Karpas-422 (cell line): ENCODE data around the gene ALPK3. TPM values are rescaled to one million over a fixed set of nuclear protein-coding genes. Genes with fewer than 3 reads are reported as not detected.

Experiments used
- DNase-seq: peaks from one replicate; pipeline ENCODE4 v3.0.0-alpha.2; 2015
- H2AFZ ChIP-seq: fragments of 200-600 bp; sonication (generic); 2 replicates; pipeline ENCODE4 v1.6.1; 2014; ENCODE audit warnings: antibody characterized with exemption, low read length, mixed read lengths
- H3K27ac ChIP-seq: fragments of 200-600 bp; sonication (generic); 2 replicates; pipeline ENCODE4 v1.5.1; 2014; ENCODE audit warnings: mild to moderate bottlenecking, low read length, moderate library complexity
- H3K27me3 ChIP-seq: fragments of 200-600 bp; sonication (generic); 2 replicates; pipeline ENCODE4 v1.6.1; 2014; ENCODE audit warnings: low read length, mixed read lengths
- H3K36me3 ChIP-seq: fragments of 200-600 bp; sonication (generic); 2 replicates; pipeline ENCODE4 v1.6.1; 2014; ENCODE audit warnings: low read length, mixed read lengths; ENCODE audit not compliant: insufficient read depth
- H3K4me1 ChIP-seq: fragments of 200-600 bp; sonication (generic); 2 replicates; pipeline ENCODE4 v1.6.1; 2014; ENCODE audit warnings: mild to moderate bottlenecking, low read length, mixed read lengths
- H3K4me2 ChIP-seq: fragments of 200-600 bp; sonication (generic); 2 replicates; pipeline ENCODE4 v1.6.1; 2014; ENCODE audit warnings: low read length, low read depth, mild to moderate bottlenecking; ENCODE audit not compliant: poor library complexity, severe bottlenecking
- H3K4me3 ChIP-seq: fragments of 200-600 bp; sonication (generic); 2 replicates; pipeline ENCODE4 v1.5.1; 2014; ENCODE audit warnings: mild to moderate bottlenecking, antibody characterized with exemption, low read length, mixed read lengths
- H3K79me2 ChIP-seq: fragments of 200-600 bp; sonication (generic); 2 replicates; pipeline ENCODE4 v1.6.1; 2014; ENCODE audit warnings: mild to moderate bottlenecking, low read length, mixed read lengths
- H3K9ac ChIP-seq: fragments of 200-600 bp; sonication (generic); 2 replicates; pipeline ENCODE4 v1.6.0; 2014; ENCODE audit warnings: low read length
- H3K9me2 ChIP-seq: fragments of 200-600 bp; sonication (generic), shearing (Covaris generic); replicated peaks from 2 replicates; pipeline ENCODE4 v1.6.0; 2014; ENCODE audit warnings: mild to moderate bottlenecking, low read length, moderate library complexity; ENCODE audit not compliant: insufficient read depth
- H3K9me3 ChIP-seq: fragments of 300-700, 200-600 bp; sonication (generic); 2 replicates; pipeline ENCODE4 v1.6.1; 2014; ENCODE audit warnings: low read length, mixed read lengths
- H4K20me1 ChIP-seq: fragments of 200-600 bp; sonication (generic); 2 replicates; pipeline ENCODE4 v1.6.1; 2014; ENCODE audit warnings: mild to moderate bottlenecking, antibody characterized with exemption, low read length, low read depth; ENCODE audit not compliant: insufficient read depth
- total RNA-seq: library from RNA; depleted of rRNA; stranded (reverse); fragments of >200 nt; shearing (Covaris generic); gene quantifications from 2 replicates; pipeline ENCODE4 v1.2.3, GENCODE V29; 2014; ENCODE audit warnings: low replicate concordance

The ALPK3 gene
- total RNA-seq, 1 experiment from 2014 or later, result 0.07 TPM

GRCh38 chr15:84888639-84889038 lies 71.5 kb downstream of the ALPK3 start:
- Histone ChIP-seq H4K20me1 (no peaks in the 10 kb centered on the region), H3K27me3 (no peaks in the 10 kb centered on the region), H3K4me3 (no peak overlapping the region), H3K4me1 (no peaks in the 10 kb centered on the region), H2AFZ (no peak overlapping the region), H3K9me3 (no peaks in the 10 kb centered on the region), H3K9ac (no peak overlapping the region), H3K9me2 (no peaks in the 10 kb centered on the region), H3K4me2 (no peak overlapping the region), H3K79me2 (no peaks in the 10 kb centered on the region), H3K36me3 (no peaks in the 10 kb centered on the region), H3K27ac (no peak overlapping the region)
- no peak for DNase-seq

DNA sequence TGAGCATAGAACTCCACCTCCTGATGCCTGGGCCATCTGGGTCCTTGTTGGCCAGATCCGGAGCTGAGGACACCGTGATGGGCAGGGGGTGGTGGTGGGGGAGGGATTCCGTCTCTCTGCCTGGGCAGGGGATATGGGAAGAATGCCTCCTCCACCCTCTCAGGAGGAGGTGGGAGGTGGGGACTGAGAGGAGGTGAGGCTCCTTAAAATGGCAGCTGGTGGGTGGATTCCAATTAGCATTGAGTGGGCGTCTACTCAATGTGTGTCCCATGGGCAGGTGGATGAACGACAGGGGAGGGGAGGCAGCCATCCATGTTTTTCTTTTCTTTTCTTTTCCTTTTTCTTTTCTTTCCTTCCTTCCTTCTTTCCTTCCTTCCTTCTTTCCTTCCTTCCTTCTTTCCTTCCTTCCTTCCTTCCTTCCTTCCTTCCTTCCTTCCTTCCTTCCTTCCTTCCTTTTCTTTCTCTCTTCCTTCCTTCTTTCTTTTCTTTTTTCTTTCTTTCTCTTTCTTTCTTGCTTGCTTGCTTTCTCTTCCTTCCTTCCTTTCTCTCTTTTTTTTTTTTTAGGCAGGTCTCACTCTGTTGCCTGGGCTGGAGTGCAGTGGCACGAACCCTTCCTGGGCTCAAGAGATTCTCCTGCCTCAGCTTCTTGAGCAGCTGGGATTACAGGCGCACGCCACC lies 72.3 kb downstream of the ALPK3 start:
- Histone ChIP-seq H3K4me3 (no peak overlapping the region), H3K4me2 (no peak overlapping the region), H3K9me3 (no peaks in the 10 kb centered on the region), H3K9me2 (no peaks in the 10 kb centered on the region), H4K20me1 (no peaks in the 10 kb centered on the region), H3K9ac (no peak overlapping the region), H3K27me3 (no peaks in the 10 kb centered on the region), H3K27ac (no peak overlapping the region), H2AFZ (no peak overlapping the region), H3K36me3 (no peaks in the 10 kb centered on the region), H3K79me2 (no peaks in the 10 kb centered on the region), H3K4me1 (no peaks in the 10 kb centered on the region)
- DNase-seq, result no peak

- H3K36me3 ChIP-seq, result no peaks in the 10 kb centered on the region
- no peaks in the 10 kb centered on the region for H3K9me2 ChIP-seq
- no peak for DNase-seq
Observed at GRCh38 chr15:84889991-84890669, 73.0 kb downstream of the ALPK3 start.

DNA sequence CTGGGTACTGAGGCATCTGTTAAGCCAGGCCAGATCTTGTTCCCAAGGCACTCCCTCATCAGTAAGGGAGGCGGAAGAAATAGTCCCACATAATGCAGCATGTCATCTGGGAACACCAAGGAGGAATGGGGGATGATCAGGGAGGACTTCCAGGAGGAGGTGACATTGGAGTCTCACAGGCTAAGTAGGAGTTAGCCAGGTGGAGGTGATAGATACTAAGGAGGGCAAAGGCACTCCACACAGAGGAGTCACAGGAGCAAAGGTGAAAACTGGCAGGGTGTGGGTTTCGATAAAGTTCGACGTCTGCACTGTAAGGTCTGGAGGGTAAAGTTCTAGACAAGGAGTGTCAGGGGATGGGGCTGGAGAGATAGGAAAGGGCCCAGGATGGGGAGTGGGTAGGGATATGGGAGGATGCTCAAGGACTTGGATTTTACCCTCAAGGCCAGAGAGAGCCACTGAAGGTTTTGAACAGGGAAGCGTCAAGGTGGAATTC lies 73.6 kb downstream of the ALPK3 start:
- Histone ChIP-seq H3K9me2 (no peaks in the 10 kb centered on the region), H3K27me3 (no peaks in the 10 kb centered on the region), H3K4me1 (no peaks in the 10 kb centered on the region), H3K36me3 (no peaks in the 10 kb centered on the region), H3K79me2 (no peaks in the 10 kb centered on the region), H3K4me3 (no peak overlapping the region), H3K9me3 (no peaks in the 10 kb centered on the region), H3K4me2 (no peak overlapping the region), H3K27ac (no peak overlapping the region), H4K20me1 (no peaks in the 10 kb centered on the region), H2AFZ (no peak overlapping the region), H3K9ac (no peak overlapping the region)
- DNase-seq, result no peak

More at GRCh38 chr15:84889991-84890669, 73.0 kb downstream of the ALPK3 start:
- H3K9ac ChIP-seq, result no peak overlapping the region
- H4K20me1 ChIP-seq, result no peaks in the 10 kb centered on the region
- H3K4me3 ChIP-seq, result no peak overlapping the region
- no peaks in the 10 kb centered on the region for H3K27me3 ChIP-seq
- H3K79me2 ChIP-seq, result no peaks in the 10 kb centered on the region
- H3K4me2 ChIP-seq, result no peak overlapping the region
- H3K9me3 ChIP-seq, result no peaks in the 10 kb centered on the region
- H3K4me1 ChIP-seq, result no peaks in the 10 kb centered on the region
- no peak overlapping the region for H3K27ac ChIP-seq
- H2AFZ ChIP-seq, result no peak overlapping the region

DNA sequence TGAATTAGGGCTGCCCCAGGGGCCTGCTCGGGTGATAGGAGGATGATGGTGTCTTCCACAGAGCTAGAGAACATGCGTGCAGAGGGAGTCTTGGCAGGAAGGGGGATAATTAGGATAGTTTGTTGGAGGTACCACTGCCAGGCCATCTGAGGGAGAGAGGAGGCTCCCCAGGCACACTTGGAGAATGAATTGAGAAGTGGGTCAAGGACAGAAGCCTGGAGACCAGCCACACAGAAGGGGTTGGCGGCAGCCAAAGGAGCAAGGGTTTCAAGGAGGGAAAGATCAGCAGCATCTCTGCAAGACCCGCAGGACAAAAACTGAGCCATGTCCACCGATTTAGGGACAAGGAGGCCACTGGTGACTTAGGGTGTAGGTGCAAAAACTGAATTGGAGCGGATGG lies 74.2 kb downstream of the ALPK3 start:
- no peaks in the 10 kb centered on the region for H3K4me1 ChIP-seq
- no peaks in the 10 kb centered on the region for H3K36me3 ChIP-seq
- H3K4me2 ChIP-seq, result no peak overlapping the region
- H3K9me3 ChIP-seq, result no peaks in the 10 kb centered on the region
- no peak overlapping the region for H3K9ac ChIP-seq
- no peak overlapping the region for H3K4me3 ChIP-seq
- no peak overlapping the region for H3K27ac ChIP-seq
- H3K9me2 ChIP-seq, result no peaks in the 10 kb centered on the region
- H4K20me1 ChIP-seq, result no peaks in the 10 kb centered on the region
- no peak overlapping the region for H2AFZ ChIP-seq
- no peak for DNase-seq
- H3K27me3 ChIP-seq, result no peaks in the 10 kb centered on the region
- no peaks in the 10 kb centered on the region for H3K79me2 ChIP-seq

DNA sequence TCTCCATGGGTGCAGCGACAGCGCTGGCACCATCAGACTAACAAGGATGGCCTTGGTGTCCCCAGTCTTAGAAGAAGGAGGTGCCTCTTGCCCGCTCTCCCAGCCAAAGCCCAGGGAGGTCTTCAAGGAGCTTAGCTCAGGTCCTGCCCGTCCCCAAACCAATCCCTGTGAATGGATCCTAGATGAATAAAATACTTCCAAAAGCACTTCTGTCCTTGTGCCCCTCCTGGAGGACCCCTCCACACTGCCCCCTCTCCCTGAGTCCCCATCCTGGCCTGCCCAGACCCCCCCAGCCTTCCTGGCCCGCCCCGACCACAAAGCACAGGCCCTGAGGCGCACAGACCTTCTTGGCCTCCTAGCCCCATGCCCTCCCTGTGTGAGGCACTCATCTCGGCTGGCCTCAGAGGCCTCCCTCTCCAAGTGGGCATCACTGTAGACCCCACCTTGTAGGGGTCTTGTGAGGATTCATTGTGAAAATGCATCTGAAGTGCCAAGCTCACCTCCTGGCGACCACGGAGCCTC lies 75.7 kb downstream of the ALPK3 start:
- no peaks in the 10 kb centered on the region for H4K20me1 ChIP-seq
- no peak overlapping the region for H3K4me3 ChIP-seq
- H3K9me2 ChIP-seq, result no peaks in the 10 kb centered on the region
- H3K4me2 ChIP-seq, result no peak overlapping the region
- no peaks in the 10 kb centered on the region for H3K27me3 ChIP-seq
- H3K36me3 ChIP-seq, result no peaks in the 10 kb centered on the region
- no peak overlapping the region for H3K27ac ChIP-seq
- DNase-seq, result no peak
- H3K4me1 ChIP-seq, result no peaks in the 10 kb centered on the region
- H3K79me2 ChIP-seq, result no peaks in the 10 kb centered on the region
- no peaks in the 10 kb centered on the region for H3K9me3 ChIP-seq
- H2AFZ ChIP-seq, result no peak overlapping the region
- no peak overlapping the region for H3K9ac ChIP-seq

DNA sequence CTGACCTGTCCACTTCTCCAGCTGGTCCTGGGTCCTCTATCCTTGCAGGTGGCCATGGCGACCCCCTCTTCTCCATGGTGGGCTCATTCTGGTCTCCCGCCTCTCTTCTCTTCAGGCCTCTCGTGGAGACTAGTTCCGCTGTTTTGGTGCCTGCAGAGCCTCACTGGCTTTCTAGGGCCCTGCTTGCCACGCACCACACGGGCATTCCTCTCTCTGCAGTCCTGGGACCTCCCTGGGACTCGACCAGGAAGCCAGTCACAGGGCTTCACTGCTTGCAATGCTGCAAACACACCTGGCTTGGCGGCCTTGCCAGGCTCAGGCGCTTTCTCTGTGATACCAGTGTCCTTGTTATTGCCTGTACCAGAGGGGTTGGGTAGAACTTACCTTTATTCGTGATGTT lies 76.5 kb downstream of the ALPK3 start:
- Histone ChIP-seq H3K4me3 (no peak overlapping the region), H2AFZ (no peak overlapping the region), H3K27me3 (no peaks in the 10 kb centered on the region), H3K9ac (no peak overlapping the region), H3K4me1 (no peaks in the 10 kb centered on the region), H4K20me1 (no peaks in the 10 kb centered on the region), H3K36me3 (no peaks in the 10 kb centered on the region), H3K9me2 (no peaks in the 10 kb centered on the region), H3K79me2 (no peaks in the 10 kb centered on the region), H3K27ac (no peak overlapping the region), H3K9me3 (no peaks in the 10 kb centered on the region), H3K4me2 (no peak overlapping the region)
- DNase-seq, result no peak

DNA sequence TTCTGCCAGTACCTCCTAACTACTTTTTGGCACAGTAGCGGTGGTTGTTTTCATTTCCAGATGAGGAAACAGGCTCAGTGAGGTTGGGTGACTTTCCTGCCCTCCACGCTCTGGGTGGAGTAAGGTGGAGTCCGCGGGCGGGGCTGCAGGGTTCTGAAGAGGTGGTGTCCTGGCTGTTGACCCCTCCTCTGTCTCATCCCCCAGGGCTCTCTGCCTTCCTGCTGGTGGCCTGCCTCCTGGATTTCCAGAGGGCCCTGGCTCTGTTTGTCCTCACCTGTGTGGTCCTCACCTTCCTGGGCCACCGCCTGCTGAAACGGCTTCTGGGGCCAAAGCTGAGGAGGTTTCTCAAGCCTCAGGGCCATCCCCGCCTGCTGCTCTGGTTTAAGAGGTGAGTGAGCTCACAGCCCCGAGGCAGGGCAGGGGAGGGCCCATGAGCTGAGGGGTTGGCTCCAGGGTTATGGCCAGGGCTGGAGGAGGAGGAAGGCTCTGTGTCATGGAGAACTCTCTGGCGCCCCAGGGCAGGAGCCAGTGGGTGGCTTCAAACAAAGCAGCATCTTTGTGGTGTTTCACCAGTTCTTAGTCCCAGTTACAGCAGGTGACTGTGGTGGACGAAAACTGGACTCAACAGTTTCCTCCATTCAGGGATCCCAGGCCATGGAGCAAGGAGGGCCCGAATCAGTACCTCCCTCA lies 77.7 kb downstream of the ALPK3 start:
- H3K36me3 ChIP-seq, result no peaks in the 10 kb centered on the region
- H3K4me2 ChIP-seq, result no peak overlapping the region
- no peak overlapping the region for H2AFZ ChIP-seq

More for the DNA sequence above, 77.7 kb downstream of the ALPK3 start:
- no peak for DNase-seq
- Histone ChIP-seq H3K9me3 (no peaks in the 10 kb centered on the region), H3K4me1 (no peaks in the 10 kb centered on the region), H3K4me3 (no peak overlapping the region), H3K9me2 (no peaks in the 10 kb centered on the region), H3K27ac (no peak overlapping the region), H3K27me3 (no peaks in the 10 kb centered on the region), H4K20me1 (no peaks in the 10 kb centered on the region), H3K9ac (no peak overlapping the region), H3K79me2 (no peaks in the 10 kb centered on the region)
